Liver (tissue), 9 donors: ENCODE results near the gene OSBPL10. TPM values are rescaled to one million over a fixed set of nuclear protein-coding genes. Genes with fewer than 3 reads are reported as not detected.

ENCODE experiments used
- DNase-seq: peaks from one replicate; pipeline ENCODE4 v3.0.0-alpha.2; 2017; ENCODE audit warnings: low spot score
- H3K27ac ChIP-seq, 2 donors: one replicate each; pipeline ENCODE4 v1.7.0; 2013; ENCODE audit warnings: inconsistent platforms in 2 of 2, low read length in 2 of 2, control low read depth in 1 of 2, low read depth in 1 of 2, mild to moderate bottlenecking in 1 of 2
- H3K27me3 ChIP-seq, 4 donors: one replicate each; pipeline versions ENCODE4 v1.6.1 to v1.7.0; 2013; ENCODE audit warnings: low read length in 3 of 4, inconsistent platforms in 1 of 4, mild to moderate bottlenecking in 1 of 4, moderate library complexity in 1 of 4; ENCODE audit not compliant: control insufficient read depth in 4 of 4, insufficient read depth in 4 of 4
- H3K36me3 ChIP-seq, 4 donors: one replicate each; pipeline versions ENCODE4 v1.6.1 to v1.7.0; 2013; ENCODE audit warnings: low read length in 3 of 4, mild to moderate bottlenecking in 3 of 4, low read depth in 1 of 4, moderate library complexity in 1 of 4; ENCODE audit not compliant: control insufficient read depth in 4 of 4, insufficient read depth in 3 of 4
- H3K4me1 ChIP-seq, 4 donors: one replicate each; pipeline versions ENCODE4 v1.6.1 to v1.7.0; 2013; ENCODE audit warnings: low read length in 3 of 4, mild to moderate bottlenecking in 3 of 4, moderate library complexity in 1 of 4; ENCODE audit not compliant: control insufficient read depth in 4 of 4, insufficient read depth in 4 of 4
- H3K4me3 ChIP-seq, 3 donors: one replicate each; pipeline versions ENCODE4 v1.6.1 to v1.7.0; 2013; ENCODE audit warnings: low read length in 3 of 3, control low read depth in 1 of 3, low read depth in 1 of 3, mild to moderate bottlenecking in 1 of 3
- H3K9ac ChIP-seq, 2 donors: one replicate each; pipeline ENCODE4 v1.7.0; 2013; ENCODE audit warnings: low read length in 2 of 2, mild to moderate bottlenecking in 2 of 2, moderate library complexity in 2 of 2, control low read depth in 1 of 2, low read depth in 1 of 2
- H3K9me3 ChIP-seq, 4 donors: one replicate each; pipeline versions ENCODE4 v1.6.1 to v1.7.0; 2013; ENCODE audit warnings: low read length in 3 of 4; ENCODE audit not compliant: control insufficient read depth in 4 of 4
- CTCF ChIP-seq: fragments of 150-350 bp; IDR thresholded peaks from 2 replicates; pipeline ENCODE4 v1.5.1; 2017; ENCODE audit warnings: improper control_type of control experiment, low read depth, low read length; ENCODE audit not compliant: missing input control
- EGR1 ChIP-seq, 2 donors: IDR thresholded peaks; 2 replicates each; pipeline ENCODE4 v1.6.1; 2016 to 2018; ENCODE audit warnings: antibody characterized with exemption in 2 of 2, low read depth in 2 of 2
- FOXA1 ChIP-seq: IDR thresholded peaks from 2 replicates; pipeline ENCODE4 v1.6.1; 2016; ENCODE audit warnings: antibody characterized with exemption
- FOXA2 ChIP-seq: IDR thresholded peaks from 2 replicates; pipeline ENCODE4 v1.6.1; 2016; ENCODE audit warnings: antibody characterized with exemption
- GABPA ChIP-seq, 2 donors: IDR thresholded peaks in 1 of 2; conservative IDR thresholded peaks in 1 of 2; 2 replicates each; pipeline ENCODE4 v1.6.1; 2016; ENCODE audit warnings: antibody characterized with exemption in 2 of 2, mild to moderate bottlenecking in 1 of 2, moderate library complexity in 1 of 2
- HNF4A ChIP-seq, 2 donors: conservative IDR thresholded peaks; 2 replicates each; pipeline ENCODE4 v1.6.1; 2016; ENCODE audit warnings: antibody characterized with exemption in 2 of 2, mild to moderate bottlenecking in 2 of 2
- JUND ChIP-seq, 2 donors: IDR thresholded peaks; 2 replicates each; pipeline ENCODE4 v1.6.1; 2016; ENCODE audit warnings: antibody characterized with exemption in 2 of 2
- NR2F2 ChIP-seq: IDR thresholded peaks from 2 replicates; pipeline ENCODE4 v1.6.1; 2016; ENCODE audit warnings: antibody characterized with exemption
- RAD21 ChIP-seq, 2 donors: IDR thresholded peaks; 2 replicates each; pipeline ENCODE4 v1.6.1; 2016; ENCODE audit warnings: antibody characterized with exemption in 2 of 2, mild to moderate bottlenecking in 2 of 2
- REST ChIP-seq: IDR thresholded peaks from 2 replicates; pipeline ENCODE4 v1.6.1; 2016; ENCODE audit warnings: antibody characterized with exemption, mild to moderate bottlenecking
- RXRA ChIP-seq, 2 donors: IDR thresholded peaks; 2 replicates each; pipeline ENCODE4 v1.6.1; 2017 to 2018; ENCODE audit warnings: antibody characterized with exemption in 2 of 2, mild to moderate bottlenecking in 1 of 2
- SP1 ChIP-seq: IDR thresholded peaks from 2 replicates; pipeline ENCODE4 v1.6.1; 2018; ENCODE audit warnings: antibody characterized with exemption, mild to moderate bottlenecking
- TAF1 ChIP-seq: conservative IDR thresholded peaks from 2 replicates; pipeline ENCODE4 v1.6.1; 2016; ENCODE audit warnings: antibody characterized with exemption, mild to moderate bottlenecking
- YY1 ChIP-seq: IDR thresholded peaks from 2 replicates; pipeline ENCODE4 v1.6.1; 2016; ENCODE audit warnings: antibody characterized with exemption, mild to moderate bottlenecking
- WGBS: extraction: QIAGEN DNeasy Blood & Tissue Kit; methylation state at CpG from one replicate; pipeline ENCODE4 v1.1.7; 2013; 5-methylcytosine and 5-hydroxymethylcytosine counted together
- polyA plus RNA-seq, 2 donors: library from polyadenylated mRNA; stranded (reverse) in 1 of 2; unstranded in 1 of 2; fragments of 200-250 nt in 1 of 2; fragments of >200 nt in 1 of 2; fragmentation: Nextera tagmentation in 1 of 2; extraction: Ambion mirVana in 1 of 2; gene quantifications; one replicate each; pipeline versions ENCODE4 v1.2.1 to v1.2.3, GENCODE V29; 2013 to 2015
- total RNA-seq, 2 donors: library from RNA; depleted of rRNA; stranded (reverse); fragments of >200 nt; gene quantifications; one replicate each; pipeline ENCODE4 v1.2.3, GENCODE V29; 2014
- TF ChIP-seq, protein P1 (sequence below): IDR thresholded peaks from 2 replicates; pipeline ENCODE4 v1.6.1; 2016; ENCODE audit warnings: antibody characterized with exemption
- TF ChIP-seq, protein P2 (sequence below): IDR thresholded peaks from 2 replicates; pipeline ENCODE4 v1.6.1; 2016; ENCODE audit warnings: antibody characterized with exemption
- donor health status: healthy.
- donor health status: healthy.
- donor health status: healthy.
- donor health status: healthy.
- donor health status: healthy.

OSBPL10 gene
- total and polyA plus RNA-seq, 4 donors, result 0.75 to 4.0 (median 1.7) TPM

GRCh38 chr3:31817411-31817966, 163.6 kb downstream of the OSBPL10 start:
- Histone ChIP-seq H3K27me3 (peaks cover 0 to 3% (median 0%) of the 10 kb centered on the region in 4 donors), H3K9ac (no peak overlapping the region), H3K27ac (no peak overlapping the region), H3K4me3 (no peak overlapping the region), H3K9me3 (no peaks in the 10 kb centered on the region), H3K36me3 (no peaks in the 10 kb centered on the region), H3K4me1 (no peaks in the 10 kb centered on the region)
- WGBS, result 88% methylated on average over 10 of the region's 10 CpGs
- no peak for DNase-seq
- TF ChIP-seq, protein P1, sequence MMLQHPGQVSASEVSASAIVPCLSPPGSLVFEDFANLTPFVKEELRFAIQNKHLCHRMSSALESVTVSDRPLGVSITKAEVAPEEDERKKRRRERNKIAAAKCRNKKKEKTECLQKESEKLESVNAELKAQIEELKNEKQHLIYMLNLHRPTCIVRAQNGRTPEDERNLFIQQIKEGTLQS, result no peak
- no peak for TF ChIP-seq NR2F2
- no peak for TF ChIP-seq REST
- TF ChIP-seq FOXA1, result no peak
- no peak for TF ChIP-seq CTCF
- TF ChIP-seq HNF4A (conservative IDR thresholded peaks at IDR 0.05), result no peak
- TF ChIP-seq TAF1, result no peak

GRCh38 chr3:31815631-31816440, 165.2 kb downstream of the OSBPL10 start:
- Histone ChIP-seq H3K36me3 (no peaks in the 10 kb centered on the region), H3K9ac (no peak overlapping the region), H3K9me3 (no peaks in the 10 kb centered on the region), H3K4me3 (no peak overlapping the region), H3K27ac (no peak overlapping the region), H3K4me1 (no peaks in the 10 kb centered on the region), H3K27me3 (no peaks in the 10 kb centered on the region)
- TF ChIP-seq GABPA (IDR thresholded peaks at IDR 0.05 in 1 of 2, conservative IDR thresholded peaks at IDR 0.05 in 1 of 2), result no peak
- no peak for TF ChIP-seq REST
- no peak for TF ChIP-seq HNF4A (conservative IDR thresholded peaks at IDR 0.05)
- no peak for TF ChIP-seq SP1
- TF ChIP-seq RXRA (IDR thresholded peaks at IDR 0.05), result no peak
- TF ChIP-seq FOXA2, result no peak
- no peak for TF ChIP-seq RAD21 (IDR thresholded peaks at IDR 0.05)
- TF ChIP-seq EGR1 (IDR thresholded peaks at IDR 0.05; ENCODE audit: low read depth in 2 of 2), result no peak
- TF ChIP-seq NR2F2, result no peak
- TF ChIP-seq, protein P2, sequence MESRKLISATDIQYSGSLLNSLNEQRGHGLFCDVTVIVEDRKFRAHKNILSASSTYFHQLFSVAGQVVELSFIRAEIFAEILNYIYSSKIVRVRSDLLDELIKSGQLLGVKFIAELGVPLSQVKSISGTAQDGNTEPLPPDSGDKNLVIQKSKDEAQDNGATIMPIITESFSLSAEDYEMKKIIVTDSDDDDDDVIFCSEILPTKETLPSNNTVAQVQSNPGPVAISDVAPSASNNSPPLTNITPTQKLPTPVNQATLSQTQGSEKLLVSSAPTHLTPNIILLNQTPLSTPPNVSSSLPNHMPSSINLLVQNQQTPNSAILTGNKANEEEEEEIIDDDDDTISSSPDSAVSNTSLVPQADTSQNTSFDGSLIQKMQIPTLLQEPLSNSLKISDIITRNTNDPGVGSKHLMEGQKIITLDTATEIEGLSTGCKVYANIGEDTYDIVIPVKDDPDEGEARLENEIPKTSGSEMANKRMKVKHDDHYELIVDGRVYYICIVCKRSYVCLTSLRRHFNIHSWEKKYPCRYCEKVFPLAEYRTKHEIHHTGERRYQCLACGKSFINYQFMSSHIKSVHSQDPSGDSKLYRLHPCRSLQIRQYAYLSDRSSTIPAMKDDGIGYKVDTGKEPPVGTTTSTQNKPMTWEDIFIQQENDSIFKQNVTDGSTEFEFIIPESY, result no peak
- no peak for TF ChIP-seq YY1
- TF ChIP-seq TAF1, result no peak
- TF ChIP-seq JUND (IDR thresholded peaks at IDR 0.05), result no peak
- TF ChIP-seq FOXA1, result no peak
- DNase-seq, result no peak
- 67% methylated on average over 11 of the region's 11 CpGs for WGBS
